Fibroblast of mammary gland (primary cell): ENCODE results near the gene CLSTN2.

ENCODE experiments used
- DNase-seq: peaks from one replicate; pipeline ENCODE4 v3.0.0-alpha.2; 2010; ENCODE audit warnings: low read depth
- H3K4me3 ChIP-seq: 2 replicates; pipeline ENCODE4 v1.5.1; 2011; ENCODE audit warnings: low read depth, mild to moderate bottlenecking, low read length, moderate library complexity; ENCODE audit not compliant: control insufficient read depth
- CTCF ChIP-seq: conservative IDR thresholded peaks from 2 replicates; pipeline ENCODE4 v1.5.1; 2011; ENCODE audit warnings: low read depth, low read length, inconsistent platforms; ENCODE audit not compliant: control insufficient read depth, insufficient read depth

CLSTN2 gene

GRCh38 chr3:139988472-139989156, 53.6 kb downstream of the CLSTN2 start:
- H3K4me3 ChIP-seq = no peak overlapping the region
- TF ChIP-seq CTCF = no peak
- no peak for DNase-seq

- H3K4me3 ChIP-seq = no peak overlapping the region
- TF ChIP-seq CTCF = no peak
- no peak for DNase-seq
These were observed 59.9 kb downstream of the CLSTN2 start for GRCh38 chr3:139994891-139995290.

- no peak for DNase-seq
- TF ChIP-seq CTCF = no peak
- H3K4me3 ChIP-seq = no peak overlapping the region
These were observed 69.3 kb downstream of the CLSTN2 start for GRCh38 chr3:140004271-140004670.

GRCh38 chr3:140006331-140006730, 71.3 kb downstream of the CLSTN2 start:
- TF ChIP-seq CTCF = no peak
- no peak for DNase-seq
- no peak overlapping the region for H3K4me3 ChIP-seq

- no peak overlapping the region for H3K4me3 ChIP-seq
These were observed 72.1 kb downstream of the CLSTN2 start for GRCh38 chr3:140007081-140007480.

GRCh38 chr3:140007911-140008869, 73.2 kb downstream of the CLSTN2 start:
- no peak for TF ChIP-seq CTCF
- DNase-seq = no peak
- no peak overlapping the region for H3K4me3 ChIP-seq

More at GRCh38 chr3:140007081-140007480, 72.1 kb downstream of the CLSTN2 start:
- no peak for DNase-seq
- TF ChIP-seq CTCF = no peak
